Measurements from ENCODE around the gene NPHP4.

NPHP4 gene

DNA sequence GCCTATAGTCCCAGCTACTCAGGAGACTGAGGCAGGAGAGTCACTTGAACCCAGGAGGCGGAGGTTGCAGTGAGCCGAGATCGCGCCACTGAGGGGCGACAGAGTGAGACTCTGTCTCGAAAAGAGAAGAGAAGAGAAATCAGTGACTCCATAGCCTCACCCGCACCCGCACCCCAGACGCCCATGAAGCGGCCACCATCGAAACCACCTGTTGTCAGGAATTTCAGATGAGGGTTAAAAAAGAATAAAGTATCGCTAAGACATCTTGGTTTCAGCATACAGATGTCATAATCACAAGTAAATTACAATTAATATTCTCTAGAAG is 47.4 kb downstream of the NPHP4 start:
- H3K27ac ChIP-seq (ENCODE audit: low read depth, low read length) = no peak overlapping the region

DNA sequence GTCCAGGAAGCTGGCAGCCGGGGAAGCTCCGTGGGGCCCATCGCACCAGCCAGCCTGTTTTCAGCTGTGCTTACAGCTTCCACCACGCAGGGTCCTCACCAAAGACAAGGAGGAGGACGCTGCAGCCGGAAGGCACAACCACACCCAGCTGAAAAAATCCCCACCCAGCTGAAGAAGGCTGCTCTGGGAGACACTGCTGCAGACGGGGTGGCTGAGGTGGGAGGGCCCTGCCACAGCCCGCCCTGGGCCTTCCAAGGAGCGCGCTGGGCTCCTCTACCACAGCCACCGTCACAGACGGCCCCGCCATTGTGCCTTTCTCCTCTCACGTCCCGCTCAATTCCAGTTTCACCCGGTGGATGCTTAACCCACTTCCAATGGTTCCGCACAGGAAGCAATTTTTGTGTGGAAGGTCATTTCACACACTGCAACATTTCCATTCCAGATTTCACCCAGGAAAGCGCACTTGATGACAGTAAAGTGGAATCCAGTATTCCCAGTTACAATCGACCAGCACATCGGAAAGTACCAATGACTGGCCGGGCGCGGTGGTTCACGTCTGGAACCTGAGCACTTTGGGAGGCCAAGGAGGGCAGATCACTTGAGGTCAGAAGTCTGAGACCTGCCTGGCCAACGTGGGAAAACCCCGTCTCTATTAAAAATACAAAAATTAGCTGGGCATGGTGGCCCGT is 47.9 kb downstream of the NPHP4 start:
- Histone ChIP-seq H3K36me3 (ENCODE audit: control insufficient read depth in 5 of 5, insufficient read depth in 5 of 5, low read length in 5 of 5) (peaks cover 0 to 29% (median 15%) of the 10 kb centered on the region in 5 donors), H3K9ac (ENCODE audit: low read length in 5 of 5) (no peak overlapping the region), H3K27me3 (ENCODE audit: control insufficient read depth in 5 of 5, insufficient read depth in 4 of 5, low read length in 5 of 5) (no peaks in the 10 kb centered on the region), H3K4me3 (ENCODE audit: low read depth in 1 of 5, low read length in 5 of 5) (no peak overlapping the region), H3K4me1 (ENCODE audit: control insufficient read depth in 5 of 5, insufficient read depth in 5 of 5, low read length in 5 of 5) (peaks cover 0 to 36% (median 25%) of the 10 kb centered on the region in 5 donors), H3K27ac (ENCODE audit: low read depth, low read length) (no peak overlapping the region), H3K9me3 (ENCODE audit: control insufficient read depth in 5 of 5, low read length in 5 of 5) (no peaks in the 10 kb centered on the region)

More for the DNA sequence above, 47.4 kb downstream of the NPHP4 start:
- Histone ChIP-seq H3K4me3 (ENCODE audit: low read depth in 1 of 5, low read length in 5 of 5) (no peak overlapping the region), H3K27me3 (ENCODE audit: control insufficient read depth in 5 of 5, insufficient read depth in 4 of 5, low read length in 5 of 5) (no peaks in the 10 kb centered on the region), H3K36me3 (ENCODE audit: control insufficient read depth in 5 of 5, insufficient read depth in 5 of 5, low read length in 5 of 5) (peaks cover 0 to 29% (median 20%) of the 10 kb centered on the region in 5 donors), H3K4me1 (ENCODE audit: control insufficient read depth in 5 of 5, insufficient read depth in 5 of 5, low read length in 5 of 5) (peaks cover 0 to 36% (median 25%) of the 10 kb centered on the region in 5 donors), H3K9ac (ENCODE audit: low read length in 5 of 5) (no peak overlapping the region), H3K9me3 (ENCODE audit: control insufficient read depth in 5 of 5, low read length in 5 of 5) (no peaks in the 10 kb centered on the region)

DNA sequence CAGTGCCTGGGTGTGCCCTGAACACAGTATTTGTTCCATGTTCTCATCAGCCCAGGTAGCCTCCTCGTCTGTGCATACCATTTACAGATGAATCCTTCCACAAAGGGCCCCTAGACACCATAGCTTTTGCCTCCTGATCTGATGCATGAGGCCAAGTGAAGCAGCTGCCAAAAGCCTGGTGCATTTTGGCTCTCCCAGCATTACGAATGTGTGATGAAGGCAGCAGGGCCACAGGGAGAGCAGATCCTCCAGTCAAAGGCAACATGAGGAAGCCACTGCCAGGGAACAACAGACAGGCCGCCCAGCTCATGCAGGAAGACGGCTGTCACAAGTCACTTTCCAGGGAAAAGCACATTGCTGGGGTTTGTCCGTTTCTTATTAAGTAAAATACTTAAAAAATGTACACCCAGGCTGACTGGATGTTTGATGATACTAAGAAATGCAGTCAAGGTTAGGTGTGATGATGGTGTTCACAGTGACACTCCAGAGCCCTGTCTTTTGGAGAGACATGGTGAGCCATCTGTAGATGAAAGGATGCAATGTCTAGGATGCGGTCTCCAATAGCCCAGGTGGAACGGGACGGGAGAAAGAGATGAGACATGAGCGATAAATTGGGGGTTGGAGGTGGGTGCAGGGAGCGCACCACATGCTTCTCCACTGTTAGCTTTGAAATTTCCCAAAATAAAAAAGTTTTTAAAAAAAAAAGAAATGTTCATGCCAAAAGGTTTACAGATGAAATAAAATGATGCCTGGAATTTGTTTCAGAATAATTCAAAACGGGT is 48.7 kb downstream of the NPHP4 start:
- Histone ChIP-seq H3K9me3 (ENCODE audit: control insufficient read depth in 5 of 5, low read length in 5 of 5) (no peaks in the 10 kb centered on the region), H3K4me1 (ENCODE audit: control insufficient read depth in 5 of 5, insufficient read depth in 5 of 5, low read length in 5 of 5) (peaks cover 0 to 36% (median 25%) of the 10 kb centered on the region in 5 donors), H3K9ac (ENCODE audit: low read length in 5 of 5) (no peak overlapping the region), H3K4me3 (ENCODE audit: low read depth in 1 of 5, low read length in 5 of 5) (no peak overlapping the region), H3K27me3 (ENCODE audit: control insufficient read depth in 5 of 5, insufficient read depth in 4 of 5, low read length in 5 of 5) (no peaks in the 10 kb centered on the region), H3K36me3 (ENCODE audit: control insufficient read depth in 5 of 5, insufficient read depth in 5 of 5, low read length in 5 of 5) (peaks cover 0 to 29% (median 14%) of the 10 kb centered on the region in 5 donors), H3K27ac (ENCODE audit: low read depth, low read length) (peak overlapping the region; percentile 19)

DNA sequence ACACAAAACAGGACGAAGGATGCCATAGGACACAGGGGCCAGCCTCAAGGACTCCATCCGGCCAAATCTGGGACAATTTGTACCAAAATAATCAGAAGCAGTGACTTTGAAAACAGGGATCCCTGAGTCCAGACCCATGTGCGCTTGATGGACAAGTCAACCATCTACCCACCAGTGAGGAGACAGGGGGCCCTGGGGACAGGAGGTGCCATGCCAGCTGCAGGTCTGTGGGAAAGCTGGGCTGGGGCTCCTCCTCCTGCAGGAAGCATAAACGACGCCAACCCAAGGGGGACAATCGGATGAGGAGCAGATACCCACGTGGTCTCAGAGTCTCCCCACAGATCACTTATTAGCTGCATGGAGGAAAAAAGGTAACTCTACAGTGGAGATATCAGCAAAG is 50.6 kb downstream of the NPHP4 start:
- peaks cover 0 to 23% (median 14%) of the 10 kb centered on the region in 5 donors for H3K36me3 ChIP-seq (ENCODE audit: control insufficient read depth in 5 of 5, insufficient read depth in 5 of 5, low read length in 5 of 5)
- no peak overlapping the region for H3K9ac ChIP-seq (ENCODE audit: low read length in 5 of 5)
- no peak overlapping the region for H3K27ac ChIP-seq (ENCODE audit: low read depth, low read length)
- no peaks in the 10 kb centered on the region for H3K9me3 ChIP-seq (ENCODE audit: control insufficient read depth in 5 of 5, low read length in 5 of 5)
- no peak overlapping the region for H3K4me3 ChIP-seq (ENCODE audit: low read depth in 1 of 5, low read length in 5 of 5)
- H3K27me3 ChIP-seq (ENCODE audit: control insufficient read depth in 5 of 5, insufficient read depth in 4 of 5, low read length in 5 of 5) = no peaks in the 10 kb centered on the region
- peaks cover 0 to 34% (median 30%) of the 10 kb centered on the region in 5 donors for H3K4me1 ChIP-seq (ENCODE audit: control insufficient read depth in 5 of 5, insufficient read depth in 5 of 5, low read length in 5 of 5)

DNA sequence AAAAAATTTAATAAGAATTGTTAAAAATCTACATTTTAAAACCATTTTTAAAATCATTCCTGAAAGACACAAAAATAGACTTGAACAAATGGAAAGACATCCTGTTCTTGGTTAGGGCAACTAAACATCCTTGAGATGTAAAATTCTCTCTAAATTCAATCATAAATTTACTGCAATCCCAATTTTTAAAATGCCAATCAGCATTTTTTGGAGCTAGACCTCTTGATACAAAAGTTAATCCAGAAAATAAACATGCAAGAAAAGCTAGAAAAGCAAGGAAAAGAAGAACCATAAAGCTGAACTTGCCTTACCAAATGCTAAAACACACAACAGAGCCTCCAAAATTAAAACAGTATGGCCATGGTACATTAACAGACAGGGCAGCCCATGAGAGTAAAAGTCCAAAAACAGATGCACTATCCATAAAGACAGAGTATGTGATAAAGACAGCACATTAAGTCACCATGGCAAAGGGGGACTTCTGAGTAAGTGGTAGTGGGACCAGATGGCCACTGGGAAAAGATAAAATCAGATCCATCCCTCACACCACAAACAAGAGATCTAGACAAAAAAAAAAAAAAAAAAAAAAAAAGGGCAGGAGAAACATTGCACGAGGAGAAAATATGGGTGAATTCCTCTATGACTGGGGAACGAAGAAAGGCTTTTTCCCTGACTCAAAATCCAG is 51.4 kb downstream of the NPHP4 start:
- no peaks in the 10 kb centered on the region for H3K9me3 ChIP-seq (ENCODE audit: control insufficient read depth in 5 of 5, low read length in 5 of 5)

DNA sequence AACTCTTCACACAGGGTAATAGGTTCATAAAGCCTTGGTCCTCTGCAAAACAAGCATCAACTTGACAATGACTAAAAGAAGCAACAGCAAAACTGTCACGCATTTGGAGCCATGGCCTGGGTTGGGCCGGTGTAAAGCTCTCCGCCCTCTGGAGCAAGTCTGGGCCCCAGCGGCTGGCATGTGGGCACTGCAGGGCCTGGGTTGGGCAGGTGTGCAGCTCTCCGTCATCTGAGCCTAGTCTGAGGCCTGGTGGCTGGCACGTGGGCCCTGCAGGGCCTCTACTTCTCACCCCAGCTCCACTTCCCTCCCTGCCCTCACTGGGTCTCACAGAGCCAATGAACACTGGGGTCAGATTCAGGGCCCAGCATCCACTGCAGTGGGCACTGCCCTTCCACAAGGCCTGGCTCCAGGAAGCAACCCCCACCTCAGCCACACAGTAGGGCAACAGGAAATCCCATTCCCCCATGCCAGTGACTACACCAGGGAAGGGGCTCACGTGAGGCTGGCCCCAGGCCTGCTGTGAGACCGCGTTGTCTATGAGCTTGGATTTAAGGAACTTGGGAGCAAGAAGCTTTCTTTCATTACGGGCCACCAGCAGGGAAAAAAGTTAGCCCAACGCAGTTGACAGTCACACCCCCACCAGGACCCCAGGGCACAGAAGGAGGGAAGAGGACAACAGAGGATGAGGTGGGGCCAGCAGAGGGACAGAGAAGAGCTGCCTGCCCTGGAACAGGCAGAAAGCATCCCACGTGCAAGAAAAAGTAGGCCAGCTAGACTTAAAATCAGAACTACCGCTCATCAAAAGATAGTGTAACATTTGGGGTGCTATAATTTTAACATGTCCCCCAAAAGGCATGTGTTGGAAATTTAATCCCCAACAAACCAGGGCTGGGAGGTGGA is 52.7 kb downstream of the NPHP4 start:
- H3K9ac ChIP-seq (ENCODE audit: low read length in 5 of 5) = no peak overlapping the region
- H3K36me3 ChIP-seq (ENCODE audit: control insufficient read depth in 5 of 5, insufficient read depth in 5 of 5, low read length in 5 of 5) = peaks cover 0 to 11% (median 4%) of the 10 kb centered on the region in 5 donors
- H3K9me3 ChIP-seq (ENCODE audit: control insufficient read depth in 5 of 5, low read length in 5 of 5) = no peaks in the 10 kb centered on the region
- peaks cover 0 to 41% (median 32%) of the 10 kb centered on the region in 5 donors for H3K4me1 ChIP-seq (ENCODE audit: control insufficient read depth in 5 of 5, insufficient read depth in 5 of 5, low read length in 5 of 5)
- H3K4me3 ChIP-seq (ENCODE audit: low read depth in 1 of 5, low read length in 5 of 5) = no peak overlapping the region
- no peaks in the 10 kb centered on the region for H3K27me3 ChIP-seq (ENCODE audit: control insufficient read depth in 5 of 5, insufficient read depth in 4 of 5, low read length in 5 of 5)
- no peak overlapping the region for H3K27ac ChIP-seq (ENCODE audit: low read depth, low read length)

More for the DNA sequence above, 51.4 kb downstream of the NPHP4 start:
- Histone ChIP-seq H3K27ac (ENCODE audit: low read depth, low read length) (no peak overlapping the region), H3K4me1 (ENCODE audit: control insufficient read depth in 5 of 5, insufficient read depth in 5 of 5, low read length in 5 of 5) (peaks cover 0 to 34% (median 30%) of the 10 kb centered on the region in 5 donors), H3K4me3 (ENCODE audit: low read depth in 1 of 5, low read length in 5 of 5) (no peak overlapping the region), H3K36me3 (ENCODE audit: control insufficient read depth in 5 of 5, insufficient read depth in 5 of 5, low read length in 5 of 5) (peaks cover 0 to 17% (median 10%) of the 10 kb centered on the region in 5 donors), H3K9ac (ENCODE audit: low read length in 5 of 5) (no peak overlapping the region), H3K27me3 (ENCODE audit: control insufficient read depth in 5 of 5, insufficient read depth in 4 of 5, low read length in 5 of 5) (no peaks in the 10 kb centered on the region)

DNA sequence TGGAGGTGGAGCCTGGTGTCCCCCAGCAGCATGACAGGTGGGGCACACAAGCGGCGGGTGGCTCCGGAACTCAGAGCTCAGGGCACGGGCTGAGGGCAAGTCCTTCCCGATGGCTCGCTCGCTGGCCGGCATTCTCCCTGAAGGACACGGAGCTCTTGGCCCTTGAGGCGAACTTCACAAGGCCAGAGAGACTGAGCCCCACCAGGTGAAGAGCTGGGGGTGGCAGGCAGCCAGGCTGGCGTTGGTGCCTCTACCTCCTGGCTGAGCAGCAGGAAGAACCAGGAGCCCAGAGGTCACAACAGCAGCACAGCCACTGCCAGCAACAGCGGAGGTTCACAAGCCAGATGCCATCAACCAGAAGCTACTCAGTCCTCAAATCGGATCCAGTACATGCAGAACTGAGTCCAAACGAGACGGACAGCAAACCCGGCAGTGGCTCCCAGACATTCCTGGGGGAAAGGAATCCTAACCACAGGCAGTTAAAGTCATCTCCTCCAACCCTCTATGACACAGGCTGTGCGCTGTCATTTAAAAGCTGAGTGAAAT is 54.1 kb downstream of the NPHP4 start:
- Histone ChIP-seq H3K4me1 (ENCODE audit: control insufficient read depth in 5 of 5, insufficient read depth in 5 of 5, low read length in 5 of 5) (peaks cover 0 to 42% (median 32%) of the 10 kb centered on the region in 5 donors), H3K9ac (ENCODE audit: low read length in 5 of 5) (peak overlapping the region in 1 of 5 donors; percentile 48)

DNA sequence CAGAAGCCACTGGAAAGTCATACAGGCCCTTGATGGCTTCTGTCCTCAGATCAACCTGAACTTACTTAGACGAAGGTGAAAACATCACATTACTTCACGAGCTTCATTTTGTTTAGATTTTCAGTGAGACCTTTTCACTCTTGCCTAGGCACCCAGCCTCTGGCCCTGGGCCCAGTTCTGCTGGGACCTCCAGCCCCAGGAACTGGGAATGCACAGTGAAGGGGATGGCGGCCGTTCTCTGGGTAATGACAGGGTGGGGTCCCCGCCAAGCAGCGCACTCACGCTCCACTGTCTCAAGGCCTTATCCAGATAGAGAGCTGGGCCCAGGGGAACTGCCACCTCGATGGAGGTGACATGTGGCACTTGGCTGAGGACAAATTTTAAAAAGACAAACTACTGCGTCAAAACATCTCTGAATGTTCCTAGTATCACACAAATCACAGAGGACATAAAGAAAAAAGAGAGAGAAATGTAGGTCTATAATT is 54.8 kb downstream of the NPHP4 start:
- no peaks in the 10 kb centered on the region for H3K27me3 ChIP-seq (ENCODE audit: control insufficient read depth in 5 of 5, insufficient read depth in 4 of 5, low read length in 5 of 5)
- no peaks in the 10 kb centered on the region for H3K9me3 ChIP-seq (ENCODE audit: control insufficient read depth in 5 of 5, low read length in 5 of 5)
- no peak overlapping the region for H3K27ac ChIP-seq (ENCODE audit: low read depth, low read length)
- peaks cover 0 to 20% (median 12%) of the 10 kb centered on the region in 5 donors for H3K36me3 ChIP-seq (ENCODE audit: control insufficient read depth in 5 of 5, insufficient read depth in 5 of 5, low read length in 5 of 5)
- no peak overlapping the region for H3K4me3 ChIP-seq (ENCODE audit: low read depth in 1 of 5, low read length in 5 of 5)
- H3K4me1 ChIP-seq (ENCODE audit: control insufficient read depth in 5 of 5, insufficient read depth in 5 of 5, low read length in 5 of 5) = peaks cover 0 to 37% (median 28%) of the 10 kb centered on the region in 5 donors
- H3K9ac ChIP-seq (ENCODE audit: low read length in 5 of 5) = no peak overlapping the region

More for the DNA sequence above, 54.1 kb downstream of the NPHP4 start:
- peaks cover 0 to 14% (median 5%) of the 10 kb centered on the region in 5 donors for H3K36me3 ChIP-seq (ENCODE audit: control insufficient read depth in 5 of 5, insufficient read depth in 5 of 5, low read length in 5 of 5)
- H3K27ac ChIP-seq (ENCODE audit: low read depth, low read length) = no peak overlapping the region
- H3K27me3 ChIP-seq (ENCODE audit: control insufficient read depth in 5 of 5, insufficient read depth in 4 of 5, low read length in 5 of 5) = no peaks in the 10 kb centered on the region
- H3K9me3 ChIP-seq (ENCODE audit: control insufficient read depth in 5 of 5, low read length in 5 of 5) = no peaks in the 10 kb centered on the region
- no peak overlapping the region for H3K4me3 ChIP-seq (ENCODE audit: low read depth in 1 of 5, low read length in 5 of 5)

Measured in subcutaneous abdominal adipose tissue (tissue), 5 donors.